Measurements from ENCODE around the gene ECHDC3.

Gene ECHDC3

DNA sequence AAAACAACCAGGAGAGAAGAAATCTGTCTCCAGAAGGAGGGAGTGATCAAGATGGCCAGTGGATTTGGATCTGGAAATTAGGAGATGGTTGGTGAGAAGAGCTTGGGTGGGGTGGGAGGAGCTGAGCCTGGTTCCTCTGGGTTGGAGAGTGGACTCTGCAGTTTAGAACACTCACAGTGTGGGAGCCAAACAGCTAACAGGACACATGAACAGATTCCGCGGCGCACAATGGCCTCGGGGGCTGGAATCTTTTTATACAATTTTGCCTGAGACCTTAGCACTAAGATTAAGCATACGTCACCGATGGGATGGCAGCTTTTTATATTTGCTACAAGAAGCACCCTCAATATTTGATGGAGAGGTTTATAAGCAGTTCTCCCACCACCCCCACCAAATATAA lies 2.9 kb downstream of the ECHDC3 start:
- peaks cover 4% of the 10 kb centered on the region; the same call in 1 of the 2 replicates for H3K36me3 ChIP-seq
- H3K4me1 ChIP-seq = peaks cover 19% of the 10 kb centered on the region
- no peaks in the 10 kb centered on the region for H3K27me3 ChIP-seq
- H3K27ac ChIP-seq = no peak overlapping the region
- H3K9ac ChIP-seq = no peak overlapping the region
- H3K4me3 ChIP-seq = no peak overlapping the region
- no peak overlapping the region for H3K4me2 ChIP-seq
- H4K20me1 ChIP-seq = no peaks in the 10 kb centered on the region
- no peak for TF ChIP-seq Cebpa-rat (IDR thresholded peaks at IDR 0.05)
- no peaks in the 10 kb centered on the region for H3K9me3 ChIP-seq

DNA sequence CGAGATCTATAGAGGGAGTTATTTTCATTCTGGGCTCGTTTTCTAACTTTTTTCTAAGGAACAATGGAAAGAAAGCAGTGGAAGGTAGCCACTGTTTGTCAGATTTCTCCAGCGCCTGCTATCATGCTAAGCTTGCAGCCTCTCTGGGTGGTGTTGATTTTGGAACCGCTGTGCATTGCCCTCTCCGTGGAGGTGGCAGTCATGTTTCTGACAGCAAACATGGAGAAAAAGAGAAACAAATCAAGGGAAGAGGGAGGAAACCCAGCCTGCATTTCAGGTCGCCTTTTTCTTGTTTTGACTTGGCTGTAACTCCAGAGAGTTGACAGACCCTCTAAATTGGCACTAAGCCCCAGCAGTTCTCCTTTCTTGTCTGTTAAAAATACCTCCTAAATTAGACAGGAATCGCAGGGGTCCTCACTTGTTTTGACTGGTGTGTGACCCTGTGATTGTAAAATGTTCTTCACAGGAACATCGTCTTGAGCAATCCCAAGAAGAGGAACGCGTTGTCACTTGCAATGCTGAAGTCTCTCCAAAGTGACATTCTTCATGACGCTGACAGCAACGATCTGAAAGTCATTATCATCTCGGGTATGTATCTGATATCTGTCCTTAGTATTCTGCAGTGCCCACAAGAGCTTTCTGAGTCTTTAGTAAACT lies 4.8 kb downstream of the ECHDC3 start:
- H3K27ac ChIP-seq = no peak overlapping the region
- H3K4me2 ChIP-seq = no peak overlapping the region

DNA sequence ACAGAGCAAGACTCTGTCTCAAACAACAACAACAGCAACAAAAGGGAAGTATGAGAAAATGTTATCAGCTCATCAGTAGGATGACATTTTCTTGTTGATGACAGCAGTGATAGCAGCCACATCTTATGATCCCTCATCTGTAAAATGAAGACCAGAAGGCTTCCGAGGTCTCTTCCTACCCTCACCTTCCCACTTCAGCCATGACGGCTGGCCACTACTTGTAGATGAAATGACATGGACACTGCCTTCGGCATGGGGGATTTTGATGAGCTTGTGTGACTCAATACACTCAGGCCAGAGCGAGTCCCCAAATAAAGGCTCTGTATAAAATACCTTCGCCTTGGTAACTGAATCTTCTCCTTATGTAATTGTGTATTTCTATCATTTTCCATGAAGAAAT lies 6.7 kb downstream of the ECHDC3 start:
- H3K27ac ChIP-seq = no peak overlapping the region
- H3K4me3 ChIP-seq = no peak overlapping the region
- no peaks in the 10 kb centered on the region for H4K20me1 ChIP-seq
- no peaks in the 10 kb centered on the region for H3K9me3 ChIP-seq
- H3K4me1 ChIP-seq = no peaks in the 10 kb centered on the region
- H3K27me3 ChIP-seq = no peaks in the 10 kb centered on the region
- H3K9ac ChIP-seq = no peak overlapping the region
- no peak for TF ChIP-seq Cebpa-rat (IDR thresholded peaks at IDR 0.05)
- peaks cover 16% of the 10 kb centered on the region for H3K36me3 ChIP-seq
- H3K4me2 ChIP-seq = no peak overlapping the region

More for the DNA sequence above, 4.8 kb downstream of the ECHDC3 start:
- H3K36me3 ChIP-seq = peaks cover 4% of the 10 kb centered on the region
- H4K20me1 ChIP-seq = no peaks in the 10 kb centered on the region
- no peaks in the 10 kb centered on the region for H3K9me3 ChIP-seq
- H3K9ac ChIP-seq = no peak overlapping the region
- TF ChIP-seq Cebpa-rat (IDR thresholded peaks at IDR 0.05) = no peak
- H3K4me1 ChIP-seq = peaks cover 13% of the 10 kb centered on the region
- no peak overlapping the region for H3K4me3 ChIP-seq
- H3K27me3 ChIP-seq = no peaks in the 10 kb centered on the region

DNA sequence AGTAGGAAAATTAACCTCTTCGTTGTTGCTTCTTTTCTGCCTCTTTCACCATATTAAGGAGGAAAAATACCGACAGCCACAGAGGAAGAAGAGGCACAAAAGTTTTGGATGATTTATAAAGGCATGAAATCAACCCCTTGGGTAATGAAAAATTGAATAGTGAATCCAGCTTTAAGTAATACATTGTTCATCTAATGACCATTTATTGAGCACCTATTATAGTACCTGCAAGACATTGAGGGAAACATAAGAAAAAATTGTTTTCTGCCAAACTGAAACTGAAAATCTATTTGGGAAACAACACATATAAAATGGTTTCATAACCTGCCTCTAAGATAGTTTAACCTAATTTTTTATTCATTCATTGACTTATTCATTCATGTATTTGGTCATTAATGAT lies 8.2 kb downstream of the ECHDC3 start:
- no peak overlapping the region for H3K9ac ChIP-seq
- peaks cover 26% of the 10 kb centered on the region for H3K36me3 ChIP-seq
- no peaks in the 10 kb centered on the region for H4K20me1 ChIP-seq
- no peaks in the 10 kb centered on the region for H3K27me3 ChIP-seq
- TF ChIP-seq Cebpa-rat (IDR thresholded peaks at IDR 0.05) = no peak
- H3K27ac ChIP-seq = no peak overlapping the region
- no peaks in the 10 kb centered on the region for H3K9me3 ChIP-seq
- H3K4me1 ChIP-seq = no peaks in the 10 kb centered on the region
- H3K4me3 ChIP-seq = no peak overlapping the region
- H3K4me2 ChIP-seq = no peak overlapping the region

- Histone ChIP-seq H3K4me2 (no peak overlapping the region), H3K9ac (no peak overlapping the region), H3K36me3 (peaks cover 37% of the 10 kb centered on the region), H3K27me3 (no peaks in the 10 kb centered on the region), H3K27ac (no peak overlapping the region), H3K9me3 (no peaks in the 10 kb centered on the region), H3K4me3 (no peak overlapping the region), H3K4me1 (no peaks in the 10 kb centered on the region), H4K20me1 (no peaks in the 10 kb centered on the region)
- TF ChIP-seq Cebpa-rat (IDR thresholded peaks at IDR 0.05) = no peak
Observed at GRCh38 chr10:11754173-11754572, 12.0 kb downstream of the ECHDC3 start.

- Histone ChIP-seq H3K36me3 (peaks cover 37% of the 10 kb centered on the region), H3K4me2 (no peak overlapping the region), H3K4me3 (no peak overlapping the region), H3K4me1 (no peaks in the 10 kb centered on the region), H3K27me3 (no peaks in the 10 kb centered on the region), H3K27ac (no peak overlapping the region), H4K20me1 (no peaks in the 10 kb centered on the region), H3K9me3 (no peaks in the 10 kb centered on the region), H3K9ac (no peak overlapping the region)
- no peak for TF ChIP-seq Cebpa-rat (IDR thresholded peaks at IDR 0.05)
Observed at GRCh38 chr10:11754620-11755019, 12.4 kb downstream of the ECHDC3 start.

GRCh38 chr10:11755512-11756263 lies 13.5 kb downstream of the ECHDC3 start:
- H3K9ac ChIP-seq = no peak overlapping the region
- H3K36me3 ChIP-seq = peaks cover 43% of the 10 kb centered on the region
- TF ChIP-seq Cebpa-rat (IDR thresholded peaks at IDR 0.05) = no peak
- H3K27ac ChIP-seq = no peak overlapping the region
- no peaks in the 10 kb centered on the region for H3K4me1 ChIP-seq
- no peaks in the 10 kb centered on the region for H3K9me3 ChIP-seq
- H3K4me3 ChIP-seq = no peak overlapping the region
- H4K20me1 ChIP-seq = no peaks in the 10 kb centered on the region
- H3K4me2 ChIP-seq = no peak overlapping the region
- no peaks in the 10 kb centered on the region for H3K27me3 ChIP-seq

GRCh38 chr10:11756766-11757315 lies 14.7 kb downstream of the ECHDC3 start:
- Histone ChIP-seq H3K4me2 (no peak overlapping the region), H3K9me3 (no peaks in the 10 kb centered on the region), H3K9ac (no peak overlapping the region), H3K4me3 (no peak overlapping the region), H3K4me1 (peaks cover 3% of the 10 kb centered on the region), H4K20me1 (no peaks in the 10 kb centered on the region), H3K36me3 (peaks cover 43% of the 10 kb centered on the region), H3K27me3 (no peaks in the 10 kb centered on the region), H3K27ac (no peak overlapping the region)
- no peak for TF ChIP-seq Cebpa-rat (IDR thresholded peaks at IDR 0.05)

- Histone ChIP-seq H3K27ac (no peak overlapping the region), H3K4me2 (no peak overlapping the region), H3K4me1 (peaks cover 9% of the 10 kb centered on the region), H3K9ac (no peak overlapping the region), H4K20me1 (no peaks in the 10 kb centered on the region), H3K36me3 (peaks cover 43% of the 10 kb centered on the region), H3K9me3 (no peaks in the 10 kb centered on the region), H3K27me3 (no peaks in the 10 kb centered on the region), H3K4me3 (no peak overlapping the region)
- no peak for TF ChIP-seq Cebpa-rat (IDR thresholded peaks at IDR 0.05)
Observed at GRCh38 chr10:11757454-11757820, 15.3 kb downstream of the ECHDC3 start.

GRCh38 chr10:11757821-11758463 lies 15.8 kb downstream of the ECHDC3 start:
- Histone ChIP-seq H3K27me3 (no peaks in the 10 kb centered on the region), H3K27ac (no peak overlapping the region), H4K20me1 (no peaks in the 10 kb centered on the region), H3K4me1 (peaks cover 14% of the 10 kb centered on the region), H3K4me3 (no peak overlapping the region), H3K9ac (no peak overlapping the region), H3K36me3 (peaks cover 39% of the 10 kb centered on the region), H3K4me2 (no peak overlapping the region), H3K9me3 (no peaks in the 10 kb centered on the region)
- no peak for TF ChIP-seq Cebpa-rat (IDR thresholded peaks at IDR 0.05)
